Lung microvascular endothelial cell (primary cell): Measurements from ENCODE around the gene MRGPRD. TPM values are rescaled to one million over a fixed set of nuclear protein-coding genes. Genes with fewer than 3 reads are reported as not detected.

Experiments used
- DNase-seq, 2 donors: peaks; one replicate each; pipeline versions ENCODE4 v3.0.0 to v3.0.0-alpha.2; 2010; ENCODE audit warnings: low read depth in 2 of 2
- total RNA-seq: library from RNA; depleted of rRNA; stranded (reverse); fragments of >200 nt; gene quantifications from 2 replicates; pipeline ENCODE4 v1.2.1, GENCODE V29; 2014

Gene MRGPRD
- total RNA-seq, 1 donor from 2014 or later, result not detected

DNA sequence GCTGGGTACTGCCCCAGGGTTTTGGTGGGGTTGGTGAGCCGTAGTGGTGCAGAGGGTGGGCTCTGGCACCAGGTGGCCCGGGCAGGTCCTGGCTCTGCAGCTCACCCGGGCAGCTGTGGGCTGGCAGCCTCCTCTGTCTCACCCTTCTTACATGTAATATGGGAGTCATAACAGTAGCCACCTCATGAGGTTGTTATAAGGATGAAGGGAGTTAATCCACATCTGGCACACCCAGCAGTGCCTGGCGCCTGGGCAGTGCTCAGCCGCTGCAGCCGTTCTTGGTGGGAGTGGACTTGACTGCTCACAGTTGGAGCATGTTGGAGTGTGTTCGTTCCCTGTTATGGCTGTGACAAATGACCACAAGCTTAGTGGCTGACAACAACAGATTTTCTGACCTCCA lies 48.4 kb downstream of the MRGPRD start:
- no peak for DNase-seq

DNA sequence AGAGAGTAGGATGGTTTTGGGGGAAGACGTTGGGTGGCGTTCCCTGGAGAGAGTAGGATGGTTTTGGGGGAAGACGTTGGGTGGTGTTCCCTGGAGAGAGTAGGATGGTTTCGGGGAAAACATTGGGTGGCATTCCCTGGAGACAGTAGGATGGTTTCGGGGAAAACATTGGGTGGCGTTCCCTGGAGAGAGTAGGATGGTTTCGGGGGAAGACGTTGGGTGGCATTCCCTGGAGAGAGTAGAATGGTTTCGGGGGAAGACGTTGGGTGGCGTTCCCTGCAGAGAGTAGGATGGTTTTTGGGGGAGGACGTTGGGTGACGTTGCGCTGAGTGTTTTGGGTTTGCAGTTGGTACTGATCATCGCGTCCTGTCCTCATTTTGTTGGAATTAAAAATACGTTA lies 48.9 kb downstream of the MRGPRD start:
- DNase-seq, result no peak

DNA sequence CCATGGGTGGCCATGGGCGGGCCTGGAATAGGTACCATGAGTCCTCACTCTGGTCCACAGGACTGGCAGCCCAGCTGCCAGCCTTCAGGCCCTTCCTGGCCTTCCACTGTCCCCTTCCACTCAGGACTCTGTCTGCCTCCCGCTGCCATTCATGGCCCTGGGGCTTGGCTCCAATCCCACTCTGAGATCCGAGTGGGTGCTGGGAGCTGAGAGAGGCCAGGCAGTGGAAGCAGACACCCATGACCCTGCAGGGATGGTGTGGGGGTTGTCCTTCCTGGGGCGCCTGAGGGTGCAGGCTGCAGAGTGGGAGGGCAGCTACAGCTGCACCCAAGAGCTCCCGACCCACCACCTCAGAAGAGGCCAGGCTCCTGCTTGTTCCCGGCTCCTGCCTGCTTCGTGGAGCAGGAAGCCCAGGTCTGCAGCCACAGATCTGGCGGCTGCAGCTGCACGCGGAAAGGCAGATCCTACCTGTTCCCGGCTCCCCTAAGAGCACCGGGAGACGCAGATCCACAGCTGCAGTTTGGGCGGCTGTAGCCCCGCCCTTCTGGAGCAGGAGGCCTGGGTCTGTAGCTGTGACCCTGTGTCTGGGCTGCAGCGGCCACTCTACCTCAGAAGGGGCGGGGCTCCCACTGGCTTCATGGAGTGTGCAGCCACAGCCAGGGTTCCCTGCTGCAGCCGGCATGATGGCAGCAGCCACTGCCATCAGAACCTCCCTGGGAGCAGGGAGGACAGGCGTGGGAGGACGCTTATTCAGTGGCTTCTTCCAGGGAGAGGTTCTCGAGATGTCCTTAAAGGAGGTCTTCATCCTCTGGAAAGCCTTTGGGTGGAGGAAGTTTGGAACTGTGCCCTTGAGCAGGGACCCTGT lies 49.6 kb downstream of the MRGPRD start:
- no peak for DNase-seq

Other genes with a start within 250 kb of the MRGPRD start
- gene TESMIN, start 229.5 kb downstream of the MRGPRD start, total RNA-seq, result 0.79 and 1.7 TPM in 2 replicates
- 71.5 and 115 TPM in 2 replicates for gene CPT1A, start 139.1 kb downstream of the MRGPRD start, total RNA-seq
- gene MRPL21, start 77.2 kb downstream of the MRGPRD start, total RNA-seq, result 58.6 and 73.8 TPM in 2 replicates
- 6.3 and 9.5 TPM in 2 replicates for gene IGHMBP2, start 77.1 kb downstream of the MRGPRD start, total RNA-seq
- under 0.01 TPM in 2 replicates for gene MRGPRF, start 32.3 kb upstream of the MRGPRD start, total RNA-seq
- 6.2 and 7.4 TPM in 2 replicates for gene TPCN2, start 67.9 kb upstream of the MRGPRD start, total RNA-seq
- under 0.01 TPM in 2 replicates for gene SMIM38, start 174.9 kb upstream of the MRGPRD start, total RNA-seq